OCI-LY1 (cell line): ENCODE data around the gene TOP2A.

Source experiments
- CTCF ChIP-seq: fragments of 200-600 bp; sonication (generic), shearing (Covaris generic); IDR thresholded peaks from 2 replicates; pipeline ENCODE4 v1.5.1; 2017; ENCODE audit warnings: mild to moderate bottlenecking, antibody characterized with exemption, low read length, moderate library complexity, mixed read lengths
- EZH2 ChIP-seq: fragments of 200-600 bp; sonication (generic), shearing (Covaris generic); IDR thresholded peaks from 2 replicates; pipeline ENCODE4 v1.8.0; 2017; ENCODE audit warnings: borderline replicate concordance, mixed run types, mild to moderate bottlenecking, antibody characterized with exemption, low read length, moderate library complexity, mixed read lengths

GRCh38 chr17:40340327-40340726, 77.4 kb downstream of the TOP2A start:
- no peak for TF ChIP-seq CTCF
- no peak for TF ChIP-seq EZH2
